ENCODE results near the gene DLK2. TPM values are rescaled to one million over a fixed set of nuclear protein-coding genes. Genes with fewer than 3 reads are reported as not detected.
A peak's percentile ranks its signal among the peaks of the same experiment; 100 is the strongest.

The DLK2 gene
- total and polyA plus RNA-seq, 2 of the 13 experiments (the other 11 are each of a cell fraction or from before 2014, with no cell fraction given): 1.2 to 3.8 TPM

DNA sequence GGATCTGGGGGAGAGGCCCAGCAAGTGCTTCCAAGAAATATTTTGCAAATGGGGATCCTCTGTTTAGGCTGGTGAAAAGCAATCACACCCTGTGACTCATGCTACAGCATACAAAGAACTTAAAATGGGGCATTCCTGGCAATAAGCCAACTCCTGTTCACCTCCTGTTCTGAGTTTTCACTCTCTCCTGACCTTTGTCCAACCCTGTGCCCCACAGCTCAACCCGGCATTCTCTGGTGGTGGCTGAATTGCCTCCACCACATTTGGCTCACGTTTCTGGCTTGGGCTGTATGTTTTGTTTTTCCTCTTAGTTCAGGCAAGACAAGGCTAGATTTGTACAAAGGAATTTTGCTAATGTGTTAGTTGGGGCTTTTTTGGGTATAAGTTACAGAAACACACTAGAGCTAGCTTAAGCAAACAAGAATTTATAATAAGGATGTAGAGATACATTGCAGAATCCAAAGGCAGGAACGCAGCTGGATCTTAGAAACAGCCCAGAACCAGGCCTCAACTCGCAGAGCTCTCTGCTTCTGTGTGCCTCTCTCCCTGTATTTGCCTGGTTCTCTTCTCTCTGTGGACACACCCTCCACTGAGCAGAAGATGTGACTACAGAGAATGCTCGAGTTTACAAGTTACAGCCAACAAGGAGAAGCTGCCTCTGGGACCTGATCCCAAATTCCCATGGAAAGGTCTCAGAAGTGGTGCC, 18.6 kb downstream of the DLK2 start (continued):
- TF ChIP-seq, protein P1, sequence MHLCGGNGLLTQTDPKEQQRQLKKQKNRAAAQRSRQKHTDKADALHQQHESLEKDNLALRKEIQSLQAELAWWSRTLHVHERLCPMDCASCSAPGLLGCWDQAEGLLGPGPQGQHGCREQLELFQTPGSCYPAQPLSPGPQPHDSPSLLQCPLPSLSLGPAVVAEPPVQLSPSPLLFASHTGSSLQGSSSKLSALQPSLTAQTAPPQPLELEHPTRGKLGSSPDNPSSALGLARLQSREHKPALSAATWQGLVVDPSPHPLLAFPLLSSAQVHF (CRISPR knock-in tag; IDR thresholded peaks at IDR 0.05): no peak
- TF ChIP-seq SNRNP70 (IDR thresholded peaks at IDR 0.05; ENCODE audit: low read depth, low read length) (no peak), RBFOX2 (IDR thresholded peaks at IDR 0.05; ENCODE audit: low read depth, low read length) (no peak), RORA (CRISPR knock-in tag; IDR thresholded peaks at IDR 0.05) (no peak), ZNF460 (CRISPR knock-in tag; IDR thresholded peaks at IDR 0.05; ENCODE audit: borderline replicate concordance) (no peak), NR2F1 (CRISPR knock-in tag; IDR thresholded peaks at IDR 0.05) (peak; percentile 88 to 90), ZNF605 (CRISPR knock-in tag; IDR thresholded peaks at IDR 0.05) (peak; percentile 94), ZNF121 (CRISPR knock-in tag; IDR thresholded peaks at IDR 0.05) (no peak), YEATS2 (CRISPR knock-in tag; IDR thresholded peaks at IDR 0.05; ENCODE audit: borderline replicate concordance) (peak; percentile 38; the same call in 1 of the 2 replicates), TEAD3 (CRISPR knock-in tag; optimal IDR thresholded peaks at IDR 0.05; ENCODE audit: borderline replicate concordance) (peak; percentile 86), ZNF564 (CRISPR knock-in tag; IDR thresholded peaks at IDR 0.05) (no peak), THAP11 (CRISPR knock-in tag; IDR thresholded peaks at IDR 0.05) (peak; percentile 68), HDAC1 (CRISPR knock-in tag; IDR thresholded peaks at IDR 0.05) (peak; percentile 56; the same call in 1 of the 2 replicates), ZNF33B (CRISPR knock-in tag; IDR thresholded peaks at IDR 0.05) (no peak)
- TF ChIP-seq, protein P2, sequence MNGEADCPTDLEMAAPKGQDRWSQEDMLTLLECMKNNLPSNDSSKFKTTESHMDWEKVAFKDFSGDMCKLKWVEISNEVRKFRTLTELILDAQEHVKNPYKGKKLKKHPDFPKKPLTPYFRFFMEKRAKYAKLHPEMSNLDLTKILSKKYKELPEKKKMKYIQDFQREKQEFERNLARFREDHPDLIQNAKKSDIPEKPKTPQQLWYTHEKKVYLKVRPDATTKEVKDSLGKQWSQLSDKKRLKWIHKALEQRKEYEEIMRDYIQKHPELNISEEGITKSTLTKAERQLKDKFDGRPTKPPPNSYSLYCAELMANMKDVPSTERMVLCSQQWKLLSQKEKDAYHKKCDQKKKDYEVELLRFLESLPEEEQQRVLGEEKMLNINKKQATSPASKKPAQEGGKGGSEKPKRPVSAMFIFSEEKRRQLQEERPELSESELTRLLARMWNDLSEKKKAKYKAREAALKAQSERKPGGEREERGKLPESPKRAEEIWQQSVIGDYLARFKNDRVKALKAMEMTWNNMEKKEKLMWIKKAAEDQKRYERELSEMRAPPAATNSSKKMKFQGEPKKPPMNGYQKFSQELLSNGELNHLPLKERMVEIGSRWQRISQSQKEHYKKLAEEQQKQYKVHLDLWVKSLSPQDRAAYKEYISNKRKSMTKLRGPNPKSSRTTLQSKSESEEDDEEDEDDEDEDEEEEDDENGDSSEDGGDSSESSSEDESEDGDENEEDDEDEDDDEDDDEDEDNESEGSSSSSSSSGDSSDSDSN (CRISPR knock-in tag; IDR thresholded peaks at IDR 0.05): 0 out of 2 replicates have a peak, but pooled peaks have one; percentile 28
- TF ChIP-seq, protein P3, sequence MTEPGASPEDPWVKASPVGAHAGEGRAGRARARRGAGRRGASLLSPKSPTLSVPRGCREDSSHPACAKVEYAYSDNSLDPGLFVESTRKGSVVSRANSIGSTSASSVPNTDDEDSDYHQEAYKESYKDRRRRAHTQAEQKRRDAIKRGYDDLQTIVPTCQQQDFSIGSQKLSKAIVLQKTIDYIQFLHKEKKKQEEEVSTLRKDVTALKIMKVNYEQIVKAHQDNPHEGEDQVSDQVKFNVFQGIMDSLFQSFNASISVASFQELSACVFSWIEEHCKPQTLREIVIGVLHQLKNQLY (CRISPR knock-in tag; IDR thresholded peaks at IDR 0.05): peak; percentile 53
- TF ChIP-seq, protein P4, sequence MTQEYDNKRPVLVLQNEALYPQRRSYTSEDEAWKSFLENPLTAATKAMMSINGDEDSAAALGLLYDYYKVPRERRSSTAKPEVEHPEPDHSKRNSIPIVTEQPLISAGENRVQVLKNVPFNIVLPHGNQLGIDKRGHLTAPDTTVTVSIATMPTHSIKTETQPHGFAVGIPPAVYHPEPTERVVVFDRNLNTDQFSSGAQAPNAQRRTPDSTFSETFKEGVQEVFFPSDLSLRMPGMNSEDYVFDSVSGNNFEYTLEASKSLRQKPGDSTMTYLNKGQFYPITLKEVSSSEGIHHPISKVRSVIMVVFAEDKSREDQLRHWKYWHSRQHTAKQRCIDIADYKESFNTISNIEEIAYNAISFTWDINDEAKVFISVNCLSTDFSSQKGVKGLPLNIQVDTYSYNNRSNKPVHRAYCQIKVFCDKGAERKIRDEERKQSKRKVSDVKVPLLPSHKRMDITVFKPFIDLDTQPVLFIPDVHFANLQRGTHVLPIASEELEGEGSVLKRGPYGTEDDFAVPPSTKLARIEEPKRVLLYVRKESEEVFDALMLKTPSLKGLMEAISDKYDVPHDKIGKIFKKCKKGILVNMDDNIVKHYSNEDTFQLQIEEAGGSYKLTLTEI (CRISPR knock-in tag; conservative IDR thresholded peaks at IDR 0.05): no peak
